Measurements from ENCODE around the gene SLC9B2.

DNA sequence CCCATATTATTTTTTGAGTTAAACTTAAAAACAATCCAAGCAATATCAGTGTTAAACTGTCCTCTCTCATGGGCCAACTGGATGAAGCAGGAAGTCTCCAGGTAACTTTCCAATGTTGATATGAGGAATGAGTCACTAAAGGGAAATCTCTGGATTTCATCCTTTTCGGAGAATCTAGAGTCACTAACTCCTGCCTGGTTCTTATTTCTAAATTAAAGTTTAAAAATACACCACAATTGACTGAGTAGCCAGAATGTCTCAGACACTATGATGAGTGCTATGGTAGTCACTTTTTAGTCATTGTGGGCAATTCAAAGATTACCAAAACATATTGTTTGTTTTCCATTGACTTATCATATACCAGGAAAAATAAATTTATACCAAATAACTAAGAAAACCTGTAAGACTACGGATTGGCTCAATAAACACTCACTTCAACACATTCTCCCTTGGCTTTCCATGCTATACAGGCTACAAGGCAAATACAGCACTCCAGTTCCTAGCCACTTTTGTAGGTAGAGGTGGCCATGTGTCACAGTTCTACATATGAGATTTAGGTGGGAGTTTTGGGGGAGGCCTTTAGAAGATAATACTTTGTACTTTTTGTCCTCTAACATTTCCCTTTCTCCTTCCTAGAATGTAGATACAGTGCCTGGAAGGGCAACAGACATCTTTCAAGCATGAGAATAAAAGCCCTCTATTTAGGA, 8.6 kb downstream of the SLC9B2 start:
- TF ChIP-seq, protein P1, sequence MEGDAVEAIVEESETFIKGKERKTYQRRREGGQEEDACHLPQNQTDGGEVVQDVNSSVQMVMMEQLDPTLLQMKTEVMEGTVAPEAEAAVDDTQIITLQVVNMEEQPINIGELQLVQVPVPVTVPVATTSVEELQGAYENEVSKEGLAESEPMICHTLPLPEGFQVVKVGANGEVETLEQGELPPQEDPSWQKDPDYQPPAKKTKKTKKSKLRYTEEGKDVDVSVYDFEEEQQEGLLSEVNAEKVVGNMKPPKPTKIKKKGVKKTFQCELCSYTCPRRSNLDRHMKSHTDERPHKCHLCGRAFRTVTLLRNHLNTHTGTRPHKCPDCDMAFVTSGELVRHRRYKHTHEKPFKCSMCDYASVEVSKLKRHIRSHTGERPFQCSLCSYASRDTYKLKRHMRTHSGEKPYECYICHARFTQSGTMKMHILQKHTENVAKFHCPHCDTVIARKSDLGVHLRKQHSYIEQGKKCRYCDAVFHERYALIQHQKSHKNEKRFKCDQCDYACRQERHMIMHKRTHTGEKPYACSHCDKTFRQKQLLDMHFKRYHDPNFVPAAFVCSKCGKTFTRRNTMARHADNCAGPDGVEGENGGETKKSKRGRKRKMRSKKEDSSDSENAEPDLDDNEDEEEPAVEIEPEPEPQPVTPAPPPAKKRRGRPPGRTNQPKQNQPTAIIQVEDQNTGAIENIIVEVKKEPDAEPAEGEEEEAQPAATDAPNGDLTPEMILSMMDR (IDR thresholded peaks at IDR 0.05; ENCODE audit: borderline replicate concordance, extremely low read depth, low read length, poor library complexity, severe bottlenecking): no peak
- TF ChIP-seq EZH2 (IDR thresholded peaks at IDR 0.05; ENCODE audit: borderline replicate concordance, low read depth, low read length, severe bottlenecking): no peak

Data from DND-41 (cell line).